Mammary epithelial cell (primary cell): ENCODE results near the gene CRB2.

Source experiments
- CTCF ChIP-seq, 2 donors: IDR thresholded peaks in 1 of 2; conservative IDR thresholded peaks in 1 of 2; 2 replicates each; pipeline ENCODE4 v1.5.1; 2011 to 2012; ENCODE audit warnings: inconsistent platforms in 2 of 2, low read length in 2 of 2, mild to moderate bottlenecking in 2 of 2, control low read depth in 1 of 2, low read depth in 1 of 2; ENCODE audit not compliant: insufficient read depth in 1 of 2; ENCODE audit errors: extremely low read depth in 1 of 2
- EZH2 ChIP-seq: IDR thresholded peaks from 2 replicates; pipeline ENCODE4 v1.6.1; 2012; ENCODE audit warnings: low read length, inconsistent platforms, borderline replicate concordance

GRCh38 chr9:123322273-123323195, 33.5 kb upstream of the CRB2 start:
- TF ChIP-seq CTCF (conservative IDR thresholded peaks at IDR 0.05 in 1 of 2, IDR thresholded peaks at IDR 0.05 in 1 of 2; ENCODE audit: extremely low read depth in 1 of 2, insufficient read depth in 1 of 2, low read depth in 1 of 2, low read length in 2 of 2), result no peak
- TF ChIP-seq EZH2, result no peak
